Activated CD4-positive, alpha-beta T cell treated with anti-CD3 and anti-CD28 coated beads for 36 hours (primary cell): Measurements from ENCODE around the gene MOSPD2. TPM values are rescaled to one million over a fixed set of nuclear protein-coding genes. Genes with fewer than 3 reads are reported as not detected.

ENCODE experiments used
- ATAC-seq: fragments of 200-7000 bp; cut with Tn5 transposase; one replicate; pipeline ENCODE4 v1.10.0; 2021; ENCODE audit warnings: mild to moderate bottlenecking, moderate library complexity
- CTCF ChIA-PET: fragments of 350-600 bp; sonication (Branson Sonifier 250); formaldehyde crosslinking; loops from one replicate; lab custom pipeline; 2021; ENCODE audit warnings: antibody characterized with exemption; lab: Charles Lee
- POLR2A ChIA-PET: fragments of 350-600 bp; sonication (Branson Sonifier 250); formaldehyde crosslinking; loops from one replicate; lab custom pipeline; 2021; ENCODE audit warnings: antibody characterized with exemption, inconsistent platforms; lab: Charles Lee
- DNase-seq: peaks from one replicate; pipeline ENCODE4 v3.0.0-alpha.2; 2020
- H3K27ac Mint-ChIP-seq: one replicate; pipeline ENCODE4 v1.8.0; 2021; ENCODE audit warnings: mixed read lengths
- H3K27me3 Mint-ChIP-seq: one replicate; pipeline ENCODE4 v1.8.0; 2021; ENCODE audit warnings: mixed read lengths
- H3K36me3 Mint-ChIP-seq: one replicate; pipeline ENCODE4 v1.8.0; 2021; ENCODE audit warnings: low read depth, mixed read lengths
- H3K4me1 Mint-ChIP-seq: one replicate; pipeline ENCODE4 v1.8.0; 2021; ENCODE audit warnings: mixed read lengths
- H3K4me3 Mint-ChIP-seq: one replicate; pipeline ENCODE4 v1.8.0; 2021; ENCODE audit warnings: mild to moderate bottlenecking, moderate library complexity, mixed read lengths
- H3K9me3 Mint-ChIP-seq: one replicate; pipeline ENCODE4 v1.8.0; 2021; ENCODE audit warnings: low read depth, mixed read lengths
- intact Hi-C, 2 experiments: fragments of 100-400 bp; cut with DNase I in 1 of 2; cut with micrococcal nuclease in 1 of 2; formaldehyde crosslinking; loops; one replicate each; pipeline versions ENCODE4 v1.14.2 to v1.15.1; 2022 to 2024; cut with DNase I, micrococcal nuclease
- total RNA-seq, 2 experiments: library from RNA; stranded (reverse); gene quantifications; one replicate each; pipeline ENCODE4 v1.2.3, GENCODE V29; 2021

MOSPD2 gene
- total RNA-seq: 10 to 100 TPM; 18.9 to 24.5 TPM

- intact Hi-C loops: loop anchor here (1.0 to 10.0 kb wide), 10 partner anchors 74 to 1994 kb away; partner anchors contain the start of genes PIGA (in 2 of the 2), AP1S2 (in 1 of the 2), GEMIN8 (in 1 of the 2) and TCEANC (in 1 of the 2)
- peak within 1 kb of the TSS; percentile 78 for H3K4me3 Mint-ChIP-seq
- H3K9me3 Mint-ChIP-seq: no peaks in the 10 kb centered on the region
- ATAC-seq (peak; percentile 96), DNase-seq (peak; percentile 95)
- ChIA-PET CTCF (no interaction called here), POLR2A (interaction anchor here (0.5 to 0.6 kb wide), 2 partner anchors 12 to 60 kb away, joined by 3 read pairs; no protein-coding TSS in a partner anchor)
- H3K27me3 Mint-ChIP-seq: no peaks in the 10 kb centered on the region
- H3K4me1 Mint-ChIP-seq: peaks cover 17% of the 10 kb centered on the region
- H3K36me3 Mint-ChIP-seq: peaks cover 11% of the 10 kb centered on the region
- H3K27ac Mint-ChIP-seq: peak within 1 kb of the TSS; percentile 76
Measured at GRCh38 chrX:14872851-14873675, at the start of gene MOSPD2, which contains the start of gene FANCB. Gene MOSPD2 (plus strand): TSS chrX:14873421. CDS start chrX:14873529, 108 bp downstream. Gene FANCB (minus strand): TSS chrX:14873069. CDS start chrX:14865510, 7,559 bp downstream.

GRCh38 chrX:14825851-14826250, 47.4 kb upstream of the MOSPD2 start:
- Mint-ChIP-seq H3K4me1 (no peaks in the 10 kb centered on the region), H3K36me3 (no peaks in the 10 kb centered on the region), H3K27me3 (peaks cover 3% of the 10 kb centered on the region), H3K27ac (no peak overlapping the region), H3K4me3 (no peak overlapping the region), H3K9me3 (peaks cover 4% of the 10 kb centered on the region)
- ATAC-seq: no peak
- POLR2A ChIA-PET: no interaction called here
- CTCF ChIA-PET: no interaction called here
- no peak for DNase-seq
- intact Hi-C loops: no loop called here

GRCh38 chrX:14826319-14826718, 46.9 kb upstream of the MOSPD2 start:
- POLR2A ChIA-PET: no interaction called here
- DNase-seq (no peak), ATAC-seq (no peak)
- Mint-ChIP-seq H3K27ac (no peak overlapping the region), H3K9me3 (peaks cover 4% of the 10 kb centered on the region), H3K4me1 (no peaks in the 10 kb centered on the region), H3K36me3 (no peaks in the 10 kb centered on the region), H3K27me3 (peaks cover 3% of the 10 kb centered on the region), H3K4me3 (no peak overlapping the region)
- intact Hi-C loops: no loop called here
- CTCF ChIA-PET: no interaction called here

- peaks cover 3% of the 10 kb centered on the region for H3K27me3 Mint-ChIP-seq
- H3K36me3 Mint-ChIP-seq: peaks cover 3% of the 10 kb centered on the region
- H3K4me3 Mint-ChIP-seq: no peak overlapping the region
- H3K4me1 Mint-ChIP-seq: no peaks in the 10 kb centered on the region
- intact Hi-C loops: no loop called here
- CTCF ChIA-PET: no interaction called here
- DNase-seq: no peak
- ATAC-seq: no peak
- peaks cover 4% of the 10 kb centered on the region for H3K9me3 Mint-ChIP-seq
- no peak overlapping the region for H3K27ac Mint-ChIP-seq
- POLR2A ChIA-PET: no interaction called here
Measured at GRCh38 chrX:14829643-14830042, 43.6 kb upstream of the MOSPD2 start.

GRCh38 chrX:14832151-14832550, 41.1 kb upstream of the MOSPD2 start:
- POLR2A ChIA-PET: no interaction called here
- intact Hi-C loops: no loop called here
- Mint-ChIP-seq H3K27me3 (no peaks in the 10 kb centered on the region), H3K9me3 (peaks cover 4% of the 10 kb centered on the region), H3K27ac (no peak overlapping the region), H3K4me3 (no peak overlapping the region), H3K36me3 (peaks cover 21% of the 10 kb centered on the region), H3K4me1 (no peaks in the 10 kb centered on the region)
- CTCF ChIA-PET: no interaction called here
- ATAC-seq: no peak
- no peak for DNase-seq

- intact Hi-C loops: no loop called here
- H3K9me3 Mint-ChIP-seq: peaks cover 4% of the 10 kb centered on the region
- H3K4me1 Mint-ChIP-seq: no peaks in the 10 kb centered on the region
- POLR2A ChIA-PET: no interaction called here
- CTCF ChIA-PET: no interaction called here
- ATAC-seq: no peak
- no peak overlapping the region for H3K4me3 Mint-ChIP-seq
- no peak overlapping the region for H3K27ac Mint-ChIP-seq
- peaks cover 21% of the 10 kb centered on the region for H3K36me3 Mint-ChIP-seq
- DNase-seq: no peak
- H3K27me3 Mint-ChIP-seq: no peaks in the 10 kb centered on the region
Measured at GRCh38 chrX:14832586-14832985, 40.6 kb upstream of the MOSPD2 start.

- Mint-ChIP-seq H3K36me3 (peaks cover 33% of the 10 kb centered on the region), H3K27ac (no peak overlapping the region), H3K4me3 (no peak overlapping the region), H3K27me3 (no peaks in the 10 kb centered on the region), H3K9me3 (no peaks in the 10 kb centered on the region), H3K4me1 (no peaks in the 10 kb centered on the region)
- no peak for DNase-seq
- CTCF ChIA-PET: no interaction called here
- POLR2A ChIA-PET: no interaction called here
- ATAC-seq: no peak
- intact Hi-C loops: no loop called here
Measured at GRCh38 chrX:14837155-14837554, 36.1 kb upstream of the MOSPD2 start.

GRCh38 chrX:14843666-14844065, 29.6 kb upstream of the MOSPD2 start:
- no peak for ATAC-seq

GRCh38 chrX:14851526-14851925, 21.7 kb upstream of the MOSPD2 start:
- H3K4me1 Mint-ChIP-seq: no peaks in the 10 kb centered on the region
- no peaks in the 10 kb centered on the region for H3K27me3 Mint-ChIP-seq
- peaks cover 13% of the 10 kb centered on the region for H3K36me3 Mint-ChIP-seq
- ChIA-PET CTCF (interaction anchor here (1.5 kb wide), 1 partner anchor 8 kb away, joined by 3 read pairs; no protein-coding TSS in a partner anchor), POLR2A (no interaction called here)
- no peak overlapping the region for H3K4me3 Mint-ChIP-seq
- DNase-seq: no peak
- no peak overlapping the region for H3K27ac Mint-ChIP-seq
- intact Hi-C loops: no loop called here
- no peak for ATAC-seq
- H3K9me3 Mint-ChIP-seq: no peaks in the 10 kb centered on the region

More at GRCh38 chrX:14843666-14844065, 29.6 kb upstream of the MOSPD2 start:
- no peak for DNase-seq
- no peaks in the 10 kb centered on the region for H3K27me3 Mint-ChIP-seq
- intact Hi-C loops: no loop called here
- CTCF ChIA-PET: no interaction called here
- H3K27ac Mint-ChIP-seq: no peak overlapping the region
- no peaks in the 10 kb centered on the region for H3K9me3 Mint-ChIP-seq
- POLR2A ChIA-PET: no interaction called here
- peaks cover 20% of the 10 kb centered on the region for H3K36me3 Mint-ChIP-seq
- no peaks in the 10 kb centered on the region for H3K4me1 Mint-ChIP-seq
- H3K4me3 Mint-ChIP-seq: no peak overlapping the region

- Mint-ChIP-seq H3K27me3 (no peaks in the 10 kb centered on the region), H3K36me3 (peaks cover 28% of the 10 kb centered on the region), H3K4me1 (peaks cover 2% of the 10 kb centered on the region), H3K9me3 (no peaks in the 10 kb centered on the region), H3K27ac (no peak overlapping the region), H3K4me3 (no peak overlapping the region)
- ChIA-PET POLR2A (no interaction called here), CTCF (no interaction called here)
- intact Hi-C loops: no loop called here
- DNase-seq (no peak), ATAC-seq (no peak)
Measured at GRCh38 chrX:14864631-14865030, 8.6 kb upstream of the MOSPD2 start.

GRCh38 chrX:14865201-14865600, 8.0 kb upstream of the MOSPD2 start:
- ChIA-PET CTCF (no interaction called here), POLR2A (no interaction called here)
- peaks cover 28% of the 10 kb centered on the region for H3K36me3 Mint-ChIP-seq
- DNase-seq (no peak), ATAC-seq (no peak)
- peaks cover 3% of the 10 kb centered on the region for H3K4me1 Mint-ChIP-seq
- H3K27me3 Mint-ChIP-seq: no peaks in the 10 kb centered on the region
- no peaks in the 10 kb centered on the region for H3K9me3 Mint-ChIP-seq
- H3K4me3 Mint-ChIP-seq: no peak overlapping the region
- intact Hi-C loops: no loop called here
- no peak overlapping the region for H3K27ac Mint-ChIP-seq

- CTCF ChIA-PET: no interaction called here
Measured at GRCh38 chrX:14871767-14872166, 1.5 kb upstream of the MOSPD2 start.

More at GRCh38 chrX:14871767-14872166, 1.5 kb upstream of the MOSPD2 start:
- H3K27ac Mint-ChIP-seq: no peak overlapping the region
- H3K4me1 Mint-ChIP-seq: peaks cover 14% of the 10 kb centered on the region
- DNase-seq: no peak
- peak overlapping the region; percentile 78 for H3K4me3 Mint-ChIP-seq
- intact Hi-C loops: loop anchor here (2.0 to 10.0 kb wide), 7 partner anchors 283 to 1996 kb away; partner anchors contain the start of genes PIGA (in 2 of the 2), AP1S2 (in 1 of the 2), TCEANC (in 1 of the 2) and TXLNG (in 1 of the 2)
- POLR2A ChIA-PET: interaction anchor here (0.6 kb wide), 1 partner anchor 602 kb away, joined by 4 read pairs; no protein-coding TSS in a partner anchor
- peaks cover 19% of the 10 kb centered on the region for H3K36me3 Mint-ChIP-seq
- H3K27me3 Mint-ChIP-seq: no peaks in the 10 kb centered on the region
- no peaks in the 10 kb centered on the region for H3K9me3 Mint-ChIP-seq
- no peak for ATAC-seq
